ENCODE measurements around the gene LAMP1.

GRCh38 chr13:113309473-113309872 is 12.4 kb downstream of the LAMP1 start:
- TF ChIP-seq CTCF (IDR thresholded peaks at IDR 0.05) (no peak), POLR2A (IDR thresholded peaks at IDR 0.05) (no peak)
